ENCODE data around the gene ZNF385C. TPM values are rescaled to one million over a fixed set of nuclear protein-coding genes. Genes with fewer than 3 reads are reported as not detected.

Gene ZNF385C
- total RNA-seq, 2 experiments from 2014 or later: 0.67 to 0.85 TPM

DNA sequence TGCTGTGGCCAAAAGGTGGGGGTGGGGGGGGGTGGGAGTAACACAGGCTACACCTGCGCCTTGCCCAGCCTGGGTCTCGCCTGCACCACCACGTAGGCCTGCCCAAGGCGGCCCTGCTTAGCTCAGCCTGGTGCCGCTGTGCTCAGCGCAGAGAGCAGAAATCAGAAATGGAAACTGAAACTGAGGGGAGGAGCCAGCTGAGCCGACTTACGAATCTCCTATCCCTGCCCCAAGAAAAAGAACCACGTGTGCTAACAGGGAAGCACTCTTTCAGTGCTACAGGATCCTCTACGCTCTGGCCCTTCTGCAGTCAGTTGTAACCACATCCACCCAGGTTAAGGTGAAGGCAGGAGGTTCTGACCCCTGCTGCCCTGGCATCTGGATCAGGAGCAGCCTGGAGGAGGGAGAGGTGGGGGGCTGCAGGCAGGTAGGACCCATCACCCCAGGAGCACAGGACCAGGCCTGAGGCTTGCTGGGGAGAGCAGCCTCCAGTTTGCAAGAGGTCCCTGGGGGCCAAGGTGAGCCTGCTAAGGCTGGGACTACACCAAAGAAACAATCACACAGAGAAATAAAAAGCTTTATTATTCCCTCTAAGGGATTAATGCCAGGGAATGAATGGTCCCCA lies 14.4 kb upstream of the ZNF385C start, which contains the start of gene DHX58:
Gene DHX58, minus strand, starts transcription at position 163 of the 625 bp plus-strand sequence. CDS start 822 bp downstream, outside the sequence.
- BruUV-seq (replicated peaks): no TSS peak
- peaks cover 73% of the 10 kb centered on the region for H3K4me1 ChIP-seq (ENCODE audit: insufficient read depth, low read length, poor library complexity, severe bottlenecking)
- CTCF ChIA-PET (ENCODE audit: unreplicated experiment): interaction anchor here (0.7 to 1.3 kb wide), 4 partner anchors 41 to 182 kb away, joined by 3 to 5 read pairs (median 3); partner anchors contain the start of genes DNAJC7 and ODAD4

DNA sequence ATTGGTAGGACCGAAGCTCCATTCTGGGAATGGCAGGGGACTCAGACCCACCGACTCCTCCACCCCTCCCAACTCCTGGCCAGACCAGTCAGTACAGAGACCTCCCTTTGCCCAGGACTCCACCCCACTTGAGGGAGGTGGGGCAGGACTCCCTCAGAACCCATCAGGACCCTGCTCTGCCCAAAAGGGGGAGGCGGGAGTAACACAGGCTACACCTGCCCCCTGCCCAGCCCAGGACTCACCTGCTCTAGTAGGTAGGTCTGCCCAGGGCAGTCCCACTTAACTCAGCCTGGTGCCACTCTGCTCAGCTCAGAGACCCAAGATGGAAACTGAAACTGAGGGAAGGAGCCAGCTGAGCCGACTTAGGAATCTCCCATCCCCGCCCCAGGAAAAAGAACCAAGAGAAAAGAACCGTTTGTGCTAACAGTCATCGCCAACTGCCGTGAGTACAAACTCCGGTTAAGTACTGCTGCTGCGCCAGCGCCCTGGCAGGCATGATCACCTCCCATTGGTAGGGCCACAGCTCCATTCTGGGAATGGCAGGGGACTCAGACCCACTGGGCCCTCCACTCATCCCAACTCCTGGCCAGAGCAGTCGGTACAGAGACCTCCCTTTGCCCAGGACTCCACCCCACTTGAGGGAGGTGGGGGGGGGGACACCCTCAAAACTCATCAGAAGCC lies 13.7 kb upstream of the ZNF385C start:
- CTCF ChIA-PET (ENCODE audit: unreplicated experiment): interaction anchor here (0.6 to 0.7 kb wide), 2 partner anchors 8 to 70 kb away, joined by 3 read pairs; no protein-coding TSS in a partner anchor
- intact Hi-C loops (cut with micrococcal nuclease; ENCODE audit: unreplicated experiment): loop anchor here (10.0 kb wide), 2 partner anchors 273 to 377 kb away; partner anchors contain the start of genes HAP1 and STAT3
- BruUV-seq (replicated peaks): no TSS peak

More for the DNA sequence above, 14.4 kb upstream of the ZNF385C start, which contains the start of gene DHX58:
- no peaks in the 10 kb centered on the region for H3K9me2 ChIP-seq (ENCODE audit: insufficient read depth, low read length)
- POLR2A ChIA-PET: interaction anchor here (0.6 to 2.1 kb wide), 8 partner anchors 41 to 151 kb away, joined by 3 to 7 read pairs (median 3); partner anchors contain the start of genes CNP, DNAJC7 and NKIRAS2
- peak within 1 kb of the TSS; percentile 17; the same call in 1 of the 2 replicates for H2AFZ ChIP-seq (ENCODE audit: low read length)
- peak within 1 kb of the TSS; percentile 85 for H3K4me2 ChIP-seq (ENCODE audit: low read length)
- intact Hi-C loops (cut with micrococcal nuclease; ENCODE audit: unreplicated experiment): loop anchor here (10.0 kb wide), 2 partner anchors 272 to 378 kb away; partner anchors contain the start of genes HAP1 and STAT3
- H3K79me2 ChIP-seq (ENCODE audit: insufficient read depth, low read depth, low read length): no peaks in the 10 kb centered on the region
- DNase-seq (ENCODE audit: low spot score): peak; percentile 95
- H3K9me3 ChIP-seq (ENCODE audit: low read length): no peaks in the 10 kb centered on the region
- peak within 1 kb of the TSS; percentile 63 for H3K4me3 ChIP-seq (ENCODE audit: low read depth, low read length, poor library complexity, severe bottlenecking)
- peaks cover 28% of the 10 kb centered on the region for H3K36me3 ChIP-seq (ENCODE audit: insufficient read depth, low read length)
- TF ChIP-seq, protein P1, sequence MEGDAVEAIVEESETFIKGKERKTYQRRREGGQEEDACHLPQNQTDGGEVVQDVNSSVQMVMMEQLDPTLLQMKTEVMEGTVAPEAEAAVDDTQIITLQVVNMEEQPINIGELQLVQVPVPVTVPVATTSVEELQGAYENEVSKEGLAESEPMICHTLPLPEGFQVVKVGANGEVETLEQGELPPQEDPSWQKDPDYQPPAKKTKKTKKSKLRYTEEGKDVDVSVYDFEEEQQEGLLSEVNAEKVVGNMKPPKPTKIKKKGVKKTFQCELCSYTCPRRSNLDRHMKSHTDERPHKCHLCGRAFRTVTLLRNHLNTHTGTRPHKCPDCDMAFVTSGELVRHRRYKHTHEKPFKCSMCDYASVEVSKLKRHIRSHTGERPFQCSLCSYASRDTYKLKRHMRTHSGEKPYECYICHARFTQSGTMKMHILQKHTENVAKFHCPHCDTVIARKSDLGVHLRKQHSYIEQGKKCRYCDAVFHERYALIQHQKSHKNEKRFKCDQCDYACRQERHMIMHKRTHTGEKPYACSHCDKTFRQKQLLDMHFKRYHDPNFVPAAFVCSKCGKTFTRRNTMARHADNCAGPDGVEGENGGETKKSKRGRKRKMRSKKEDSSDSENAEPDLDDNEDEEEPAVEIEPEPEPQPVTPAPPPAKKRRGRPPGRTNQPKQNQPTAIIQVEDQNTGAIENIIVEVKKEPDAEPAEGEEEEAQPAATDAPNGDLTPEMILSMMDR (conservative IDR thresholded peaks at IDR 0.05; ENCODE audit: low read length): no peak
- TF ChIP-seq EZH2phosphoT487 (IDR thresholded peaks at IDR 0.05; ENCODE audit: borderline replicate concordance, low read depth, low read length): no peak
- H3K27ac ChIP-seq (ENCODE audit: low read depth, low read length, poor library complexity, severe bottlenecking): peak within 1 kb of the TSS; percentile 83
- no peaks in the 10 kb centered on the region for H4K20me1 ChIP-seq (ENCODE audit: insufficient read depth, low read length)

More for the DNA sequence above, 13.7 kb upstream of the ZNF385C start:
- Histone ChIP-seq H4K20me1 (ENCODE audit: insufficient read depth, low read length) (no peaks in the 10 kb centered on the region), H3K27ac (ENCODE audit: low read depth, low read length, poor library complexity, severe bottlenecking) (peak overlapping the region; percentile 83), H3K4me1 (ENCODE audit: insufficient read depth, low read length, poor library complexity, severe bottlenecking) (peaks cover 74% of the 10 kb centered on the region), H3K36me3 (ENCODE audit: insufficient read depth, low read length) (peaks cover 22% of the 10 kb centered on the region), H3K4me2 (ENCODE audit: low read length) (peak overlapping the region; percentile 85), H3K79me2 (ENCODE audit: insufficient read depth, low read depth, low read length) (no peaks in the 10 kb centered on the region), H3K9me2 (ENCODE audit: insufficient read depth, low read length) (no peaks in the 10 kb centered on the region), H2AFZ (ENCODE audit: low read length) (peak overlapping the region; percentile 17; the same call in 1 of the 2 replicates), H3K9me3 (ENCODE audit: low read length) (no peaks in the 10 kb centered on the region), H3K4me3 (ENCODE audit: low read depth, low read length, poor library complexity, severe bottlenecking) (peak overlapping the region; percentile 63)
- TF ChIP-seq, protein P1 (conservative IDR thresholded peaks at IDR 0.05; ENCODE audit: low read length): no peak
- TF ChIP-seq EZH2phosphoT487 (IDR thresholded peaks at IDR 0.05; ENCODE audit: borderline replicate concordance, low read depth, low read length): no peak
- no peak for DNase-seq (ENCODE audit: low spot score)
- POLR2A ChIA-PET: interaction anchor here (0.5 to 2.1 kb wide), 8 partner anchors 8 to 184 kb away, joined by 3 to 7 read pairs (median 4); partner anchors contain the start of genes DNAJC7, KAT2A and NKIRAS2

Measured in OCI-LY7 (cell line).